H9 (cell line): ENCODE results near the gene KLHDC8A. TPM values are rescaled to one million over a fixed set of nuclear protein-coding genes. Genes with fewer than 3 reads are reported as not detected.

Experiments
- DNase-seq: peaks from one replicate; pipeline ENCODE4 v3.0.0-alpha.2; 2017
- H2AFZ ChIP-seq: one replicate; pipeline ENCODE4 v1.6.1; 2013; ENCODE audit warnings: mild to moderate bottlenecking, low read length, control low read depth, moderate library complexity
- H2AK5ac ChIP-seq: 2 replicates; pipeline ENCODE4 v1.6.1; 2013; ENCODE audit warnings: low read length, control low read depth, mixed read lengths; ENCODE audit not compliant: insufficient read length
- H2BK120ac ChIP-seq: one replicate; pipeline ENCODE4 v1.6.1; 2013; ENCODE audit warnings: low read depth, mild to moderate bottlenecking, low read length, control low read depth, inconsistent platforms; ENCODE audit not compliant: poor library complexity, severe bottlenecking
- H2BK12ac ChIP-seq: 2 replicates; pipeline ENCODE4 v1.6.1; 2013; ENCODE audit warnings: low read length, control low read depth, mixed read lengths, low read depth; ENCODE audit not compliant: insufficient read length
- H2BK15ac ChIP-seq: 2 replicates; pipeline ENCODE4 v1.6.1; 2013; ENCODE audit warnings: low read depth, low read length, control low read depth
- H2BK20ac ChIP-seq: one replicate; pipeline ENCODE4 v1.6.1; 2013; ENCODE audit warnings: low read depth, mild to moderate bottlenecking, low read length, control low read depth, inconsistent platforms; ENCODE audit not compliant: poor library complexity, severe bottlenecking
- H2BK5ac ChIP-seq: 2 replicates; pipeline ENCODE4 v1.6.1; 2013; ENCODE audit warnings: low read length, control low read depth, mixed read lengths; ENCODE audit not compliant: insufficient read length
- H3K14ac ChIP-seq: 2 replicates; pipeline ENCODE4 v1.6.1; 2013; ENCODE audit warnings: low read length, control low read depth; ENCODE audit not compliant: insufficient read depth
- H3K18ac ChIP-seq: 2 replicates; pipeline ENCODE4 v1.6.1; 2013; ENCODE audit warnings: low read depth, mild to moderate bottlenecking, mixed read lengths, low read length, control low read depth; ENCODE audit not compliant: insufficient read length
- H3K23ac ChIP-seq: 2 replicates; pipeline ENCODE4 v1.6.1; 2013; ENCODE audit warnings: low read length, control low read depth, mixed read lengths, low read depth; ENCODE audit not compliant: insufficient read length
- H3K23me2 ChIP-seq: 2 replicates; pipeline ENCODE4 v1.6.1; 2013; ENCODE audit warnings: low read depth, mild to moderate bottlenecking, mixed read lengths, low read length, control low read depth; ENCODE audit not compliant: insufficient read length, poor library complexity, severe bottlenecking
- H3K27ac ChIP-seq: 2 replicates; pipeline ENCODE4 v1.5.1; 2013; ENCODE audit warnings: low read length, control low read depth, mixed read lengths, low read depth; ENCODE audit not compliant: insufficient read length
- H3K27me3 ChIP-seq: 2 replicates; pipeline ENCODE4 v1.6.1; 2013; ENCODE audit warnings: low read length, control low read depth, inconsistent platforms; ENCODE audit not compliant: insufficient read depth
- H3K4ac ChIP-seq: 2 replicates; pipeline ENCODE4 v1.6.1; 2013; ENCODE audit warnings: low read depth, mild to moderate bottlenecking, control low read depth, inconsistent platforms, low read length, moderate library complexity
- H3K4me1 ChIP-seq: 2 replicates; pipeline ENCODE4 v1.6.1; 2013; ENCODE audit warnings: low read length, control low read depth, inconsistent platforms; ENCODE audit not compliant: insufficient read depth
- H3K4me2 ChIP-seq: 2 replicates; pipeline ENCODE4 v1.6.1; 2013; ENCODE audit warnings: low read length, control low read depth, mixed read lengths; ENCODE audit not compliant: insufficient read length, insufficient read depth
- H3K56ac ChIP-seq: 2 replicates; pipeline ENCODE4 v1.6.1; 2013; ENCODE audit warnings: low read depth, mild to moderate bottlenecking, mixed read lengths, low read length, control low read depth; ENCODE audit not compliant: insufficient read length
- H3K79me1 ChIP-seq: 2 replicates; pipeline ENCODE4 v1.6.1; 2013; ENCODE audit warnings: low read depth, mild to moderate bottlenecking, moderate library complexity, low read length, control low read depth, inconsistent platforms; ENCODE audit not compliant: insufficient read depth, poor library complexity, severe bottlenecking
- H3K79me2 ChIP-seq: 2 replicates; pipeline ENCODE4 v1.6.1; 2013; ENCODE audit warnings: low read length, control low read depth, inconsistent platforms; ENCODE audit not compliant: insufficient read depth
- H3K9ac ChIP-seq: 2 replicates; pipeline ENCODE4 v1.6.1; 2013; ENCODE audit warnings: low read length, control low read depth, mixed read lengths; ENCODE audit not compliant: insufficient read length; ENCODE audit errors: extremely low read depth
- H3K9me3 ChIP-seq: one replicate; pipeline ENCODE4 v1.6.1; 2013; ENCODE audit warnings: low read depth, low read length, inconsistent platforms; ENCODE audit not compliant: control insufficient read depth
- H3T11ph ChIP-seq: one replicate; pipeline ENCODE4 v1.6.1; 2013; ENCODE audit warnings: mild to moderate bottlenecking, low read length, control low read depth, inconsistent platforms
- H4K20me1 ChIP-seq: one replicate; pipeline ENCODE4 v1.6.1; 2013; ENCODE audit not compliant: control insufficient read depth, insufficient read length, insufficient read depth
- H4K5ac ChIP-seq: 2 replicates; pipeline ENCODE4 v1.6.1; 2013; ENCODE audit warnings: low read depth, mild to moderate bottlenecking, mixed read lengths, low read length, control low read depth; ENCODE audit not compliant: insufficient read length
- H4K8ac ChIP-seq: replicated peaks from 2 replicates; pipeline ENCODE4 v1.6.1; 2013; ENCODE audit warnings: low read length, control low read depth, mixed read lengths, low read depth; ENCODE audit not compliant: insufficient read length
- H4K91ac ChIP-seq: 2 replicates; pipeline ENCODE4 v1.6.1; 2013; ENCODE audit warnings: low read depth, mild to moderate bottlenecking, moderate library complexity, mixed read lengths, low read length, control low read depth; ENCODE audit not compliant: insufficient read length
- H3K27ac Mint-ChIP-seq, 3 experiments: 2 replicates in 2 of 3; 3 replicates in 1 of 3; pipeline ENCODE4 v1.8.0; 2020 to 2021; ENCODE audit warnings: mixed read lengths in 3 of 3, mild to moderate bottlenecking in 1 of 3, moderate library complexity in 1 of 3
- H3K27me3 Mint-ChIP-seq: 2 replicates; pipeline ENCODE4 v1.8.0; 2021; ENCODE audit warnings: low read depth, mild to moderate bottlenecking, moderate library complexity, mixed read lengths
- H3K36me3 Mint-ChIP-seq, 3 experiments: 2 replicates in 2 of 3; 3 replicates in 1 of 3; pipeline ENCODE4 v1.8.0; 2020 to 2021; ENCODE audit warnings: low read depth in 3 of 3, mixed read lengths in 3 of 3; ENCODE audit not compliant: insufficient read depth in 1 of 3
- H3K4me1 Mint-ChIP-seq, 2 experiments: 2 replicates each; pipeline ENCODE4 v1.8.0; 2020; ENCODE audit warnings: mixed read lengths in 2 of 2
- H3K4me3 Mint-ChIP-seq, 2 experiments: 2 replicates in 1 of 2; 3 replicates in 1 of 2; pipeline ENCODE4 v1.8.0; 2020 to 2021; ENCODE audit warnings: mild to moderate bottlenecking in 2 of 2, mixed read lengths in 2 of 2, moderate library complexity in 1 of 2
- H3K9me3 Mint-ChIP-seq, 2 experiments: 2 replicates in 1 of 2; 3 replicates in 1 of 2; pipeline ENCODE4 v1.8.0; 2020; ENCODE audit warnings: mild to moderate bottlenecking in 2 of 2, mixed read lengths in 2 of 2, moderate library complexity in 1 of 2
- WGBS: extraction: QIAGEN DNeasy Blood & Tissue Kit; methylation state at CpG from one replicate; pipeline ENCODE4 v1.1.7; 2013; ENCODE audit warnings: missing lambda C conversion rate, low lambda C conversion rate, mixed read lengths; ENCODE audit not compliant: insufficient read length; ENCODE audit errors: extremely low coverage; 5-methylcytosine and 5-hydroxymethylcytosine counted together
- total RNA-seq: library from RNA; stranded (reverse); gene quantifications from 2 replicates; pipeline ENCODE4 v1.2.1, GENCODE V29; 2021
- TF ChIP-seq, protein P1 (sequence below): fragments of 200-600 bp; sonication (generic); conservative IDR thresholded peaks from 3 replicates; pipeline ENCODE4 v1.8.0; 2021; ENCODE audit warnings: antibody characterized with exemption, mild to moderate bottlenecking

KLHDC8A gene
- total RNA-seq, 1 experiment from 2014 or later: 0.96 TPM

DNA sequence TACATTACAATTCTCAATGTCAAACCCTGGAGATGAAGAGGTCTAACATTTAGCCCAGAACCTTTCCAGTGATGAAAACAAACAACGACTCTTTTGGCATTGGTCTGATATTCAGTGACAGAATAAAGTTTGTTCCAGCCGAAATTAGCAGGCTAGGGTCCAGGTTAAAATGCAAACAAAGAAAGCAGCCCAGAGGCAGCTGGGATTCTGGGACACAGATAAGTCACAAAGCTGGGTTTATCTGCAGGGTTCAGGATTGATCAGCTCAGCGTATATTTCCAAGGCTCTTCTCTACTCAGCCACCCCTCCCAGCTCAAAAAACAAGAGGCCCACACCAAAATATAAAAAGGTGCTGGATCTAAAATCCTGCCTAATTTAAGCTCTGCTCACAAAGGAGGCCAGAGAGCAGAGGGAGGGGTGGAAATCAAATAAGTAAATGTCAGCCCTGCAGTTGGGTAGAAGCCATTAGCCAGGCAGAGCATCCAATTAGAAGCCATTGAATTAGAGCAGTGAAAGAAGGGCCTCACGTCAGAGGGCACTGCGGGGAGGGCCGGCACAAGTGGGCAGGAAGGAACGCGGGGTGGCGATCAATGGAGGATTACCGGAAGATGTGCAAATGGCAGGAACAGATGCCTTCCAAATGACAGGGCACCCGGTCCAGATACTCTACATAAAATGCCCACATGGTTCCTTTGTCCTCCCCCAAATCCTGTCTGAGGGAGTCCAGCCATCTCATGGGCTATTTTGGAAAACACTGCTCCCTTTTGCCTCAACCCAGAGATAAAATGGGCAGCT, 3.2 kb upstream of the KLHDC8A start:
- peaks cover 3% of the 10 kb centered on the region for H3K27me3 Mint-ChIP-seq
- H3T11ph ChIP-seq: no peak overlapping the region
- H3K9me3 Mint-ChIP-seq: no peaks in the 10 kb centered on the region
- no peak overlapping the region for H3K14ac ChIP-seq
- H2BK12ac ChIP-seq: no peak overlapping the region
- no peak overlapping the region for H3K18ac ChIP-seq
- H2BK15ac ChIP-seq: no peak overlapping the region
- no peak overlapping the region for H3K9ac ChIP-seq
- no peaks in the 10 kb centered on the region for H3K27me3 ChIP-seq
- no peak overlapping the region for H2AK5ac ChIP-seq
- no peak overlapping the region for H3K27ac ChIP-seq
- H3K23me2 ChIP-seq: no peaks in the 10 kb centered on the region
- no peak overlapping the region for H4K91ac ChIP-seq
- H3K4me1 ChIP-seq: peaks cover 10% of the 10 kb centered on the region; the same call in 1 of the 2 replicates
- H2BK5ac ChIP-seq: no peak overlapping the region
- no peaks in the 10 kb centered on the region for H3K79me1 ChIP-seq
- no peak overlapping the region for H3K56ac ChIP-seq
- no peak overlapping the region; a peak in 1 of 7 replicates for H3K27ac Mint-ChIP-seq
- H3K9me3 ChIP-seq: no peaks in the 10 kb centered on the region
- TF ChIP-seq, protein P1, sequence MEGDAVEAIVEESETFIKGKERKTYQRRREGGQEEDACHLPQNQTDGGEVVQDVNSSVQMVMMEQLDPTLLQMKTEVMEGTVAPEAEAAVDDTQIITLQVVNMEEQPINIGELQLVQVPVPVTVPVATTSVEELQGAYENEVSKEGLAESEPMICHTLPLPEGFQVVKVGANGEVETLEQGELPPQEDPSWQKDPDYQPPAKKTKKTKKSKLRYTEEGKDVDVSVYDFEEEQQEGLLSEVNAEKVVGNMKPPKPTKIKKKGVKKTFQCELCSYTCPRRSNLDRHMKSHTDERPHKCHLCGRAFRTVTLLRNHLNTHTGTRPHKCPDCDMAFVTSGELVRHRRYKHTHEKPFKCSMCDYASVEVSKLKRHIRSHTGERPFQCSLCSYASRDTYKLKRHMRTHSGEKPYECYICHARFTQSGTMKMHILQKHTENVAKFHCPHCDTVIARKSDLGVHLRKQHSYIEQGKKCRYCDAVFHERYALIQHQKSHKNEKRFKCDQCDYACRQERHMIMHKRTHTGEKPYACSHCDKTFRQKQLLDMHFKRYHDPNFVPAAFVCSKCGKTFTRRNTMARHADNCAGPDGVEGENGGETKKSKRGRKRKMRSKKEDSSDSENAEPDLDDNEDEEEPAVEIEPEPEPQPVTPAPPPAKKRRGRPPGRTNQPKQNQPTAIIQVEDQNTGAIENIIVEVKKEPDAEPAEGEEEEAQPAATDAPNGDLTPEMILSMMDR: no peak
- no peak overlapping the region for H3K23ac ChIP-seq
- H3K79me2 ChIP-seq: no peaks in the 10 kb centered on the region
- no peaks in the 10 kb centered on the region; a peak in 1 of 7 replicates for H3K36me3 Mint-ChIP-seq
- no CpG with 5 or more reads among the region's 11 CpGs for WGBS
- H4K5ac ChIP-seq: no peak overlapping the region
- no peak overlapping the region for H2AFZ ChIP-seq
- H2BK20ac ChIP-seq: no peak overlapping the region
- no peak overlapping the region for H3K4ac ChIP-seq
- no peak overlapping the region for H2BK120ac ChIP-seq
- H4K20me1 ChIP-seq: no peaks in the 10 kb centered on the region
- no peak overlapping the region for H3K4me3 Mint-ChIP-seq
- no peak overlapping the region for H3K4me2 ChIP-seq
- peaks cover 43 to 46% of the 10 kb centered on the region in 2 experiments for H3K4me1 Mint-ChIP-seq
- DNase-seq: no peak
- no peak overlapping the region for H4K8ac ChIP-seq
